ENCODE data around the gene ASIC4. TPM values are rescaled to one million over a fixed set of nuclear protein-coding genes. Genes with fewer than 3 reads are reported as not detected.
A peak's percentile ranks its signal among the peaks of the same experiment; 100 is the strongest.

Gene ASIC4
- total and polyA plus RNA-seq, 2 of the 13 experiments (the other 11 are each of a cell fraction or from before 2014, with no cell fraction given), result 0.03 TPM; not detected in 1

- TF ChIP-seq PAXIP1 (CRISPR knock-in tag; conservative IDR thresholded peaks at IDR 0.05), result no peak
- TF ChIP-seq KLF15 (CRISPR knock-in tag; IDR thresholded peaks at IDR 0.05; ENCODE audit: borderline replicate concordance), result no peak; the same call in 1 of the 2 replicates
- TF ChIP-seq KDM2A (CRISPR knock-in tag; IDR thresholded peaks at IDR 0.05; ENCODE audit: borderline replicate concordance, low read depth), result peak; percentile 10; the same call in 1 of the 2 replicates
- no peak for TF ChIP-seq ZNF749 (CRISPR knock-in tag; IDR thresholded peaks at IDR 0.05; ENCODE audit: borderline replicate concordance)
- no peak for TF ChIP-seq ATM (IDR thresholded peaks at IDR 0.05; ENCODE audit: borderline replicate concordance)
- peak; percentile 14; the same call in 1 of the 2 replicates for TF ChIP-seq HIVEP1 (CRISPR knock-in tag; IDR thresholded peaks at IDR 0.05)
- TF ChIP-seq ZNF644 (CRISPR knock-in tag; IDR thresholded peaks at IDR 0.05; ENCODE audit: low read depth), result no peak
- no peak for TF ChIP-seq XBP1 (CRISPR knock-in tag; IDR thresholded peaks at IDR 0.05)
- no peak for TF ChIP-seq ZNF253 (CRISPR knock-in tag; IDR thresholded peaks at IDR 0.05; ENCODE audit: borderline replicate concordance)
- TF ChIP-seq SMAD1 (CRISPR knock-in tag; IDR thresholded peaks at IDR 0.05; ENCODE audit: borderline replicate concordance, low read depth), result no peak; the same call in 1 of the 2 replicates
- no peak for TF ChIP-seq BATF2 (CRISPR knock-in tag; IDR thresholded peaks at IDR 0.05)
- TF ChIP-seq ZNF432 (CRISPR knock-in tag; IDR thresholded peaks at IDR 0.05; ENCODE audit: borderline replicate concordance), result no peak
- no peak for TF ChIP-seq HOMEZ (CRISPR knock-in tag; IDR thresholded peaks at IDR 0.05; ENCODE audit: low read depth)
- no peak for TF ChIP-seq NFIC (IDR thresholded peaks at IDR 0.05; ENCODE audit: low read length)
- TF ChIP-seq PCBP1 (IDR thresholded peaks at IDR 0.05; ENCODE audit: borderline replicate concordance, low read depth, low read length), result 0 out of 2 replicates have a peak, but pooled peaks have one; percentile 55
- TF ChIP-seq ZNF674 (CRISPR knock-in tag; IDR thresholded peaks at IDR 0.05; ENCODE audit: low read depth), result peak; percentile 80; the same call in 1 of the 2 replicates
- no peak for TF ChIP-seq CHCHD3 (CRISPR knock-in tag; IDR thresholded peaks at IDR 0.05)
- no peak for TF ChIP-seq CREM (IDR thresholded peaks at IDR 0.05)
- no peak for TF ChIP-seq CREM (CRISPR knock-in tag; IDR thresholded peaks at IDR 0.05)
- 0 out of 2 replicates have a peak, but pooled peaks have one; percentile 68 for TF ChIP-seq ZFP1 (CRISPR knock-in tag; IDR thresholded peaks at IDR 0.05)
- TF ChIP-seq ZBTB8A (CRISPR knock-in tag; IDR thresholded peaks at IDR 0.05; ENCODE audit: borderline replicate concordance, low read depth), result no peak
- no peak for TF ChIP-seq SMARCE1 (IDR thresholded peaks at IDR 0.05; ENCODE audit: borderline replicate concordance)
- no peak for TF ChIP-seq MZF1 (CRISPR knock-in tag; IDR thresholded peaks at IDR 0.05; ENCODE audit: borderline replicate concordance)
- TF ChIP-seq MXI1 (IDR thresholded peaks at IDR 0.05; ENCODE audit: borderline replicate concordance, low read depth, low read length), result no peak; the same call in 2 of the 3 replicates
- no peak for TF ChIP-seq ZNF414 (CRISPR knock-in tag; IDR thresholded peaks at IDR 0.05)
These were observed 16.6 kb upstream of the ASIC4 start (continued) for GRCh38 chr2:219497495-219498279.

All from HepG2 (cell line).